ENCODE measurements around the gene MCTP1.

DNA sequence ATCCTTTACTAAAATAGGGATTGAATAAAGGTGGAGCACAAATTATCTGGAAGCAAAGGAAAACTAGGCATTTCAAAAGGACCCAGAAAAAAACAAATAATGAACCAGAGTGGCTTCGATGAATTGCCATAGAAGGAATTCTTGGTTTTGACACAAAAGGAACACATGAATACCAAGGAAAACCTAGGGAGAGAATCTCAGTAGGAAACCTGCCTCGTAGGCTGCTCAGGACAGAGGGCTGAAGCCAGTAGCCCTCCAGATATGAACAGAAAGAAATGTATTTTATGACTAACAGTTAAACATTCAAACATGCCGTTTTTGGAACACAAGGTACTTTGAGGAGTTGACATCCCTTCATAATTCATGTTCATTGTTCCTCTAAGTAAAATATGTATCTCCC, 420.9 kb downstream of the MCTP1 start:
- TF ChIP-seq CTCF (IDR thresholded peaks at IDR 0.05) (no peak), POLR2A (IDR thresholded peaks at IDR 0.05; ENCODE audit: low read depth) (no peak)

Data from esophagus muscularis mucosa (tissue), 3 donors.